ENCODE measurements around the gene CDKN1A.
"Not testable (repeated sequence)": the region's sequence is repeated elsewhere in the genome, so short reads cannot be mapped to it uniquely, and the experiment has no call there.

The CDKN1A gene

DNA sequence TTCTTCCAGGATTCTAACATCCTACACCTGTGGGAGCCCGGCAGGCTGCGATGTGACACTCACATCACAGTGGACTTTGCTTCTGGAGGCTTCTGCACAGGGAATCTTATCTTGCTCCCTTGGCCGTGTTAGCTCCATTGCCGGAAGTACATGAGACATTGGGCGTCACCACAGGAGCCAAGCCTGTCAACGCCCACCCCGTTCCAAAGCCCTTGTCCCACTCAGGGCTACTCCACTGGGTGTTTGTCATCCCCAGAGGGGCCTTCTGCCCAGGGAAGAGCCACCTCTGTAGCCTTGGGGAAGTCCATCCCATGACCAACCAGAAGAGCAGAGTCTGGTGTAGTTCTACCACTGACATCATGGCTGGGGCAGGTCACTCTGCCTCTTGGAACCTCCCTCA lies 20.8 kb downstream of the CDKN1A start:
- DNase-seq = no peak

DNA sequence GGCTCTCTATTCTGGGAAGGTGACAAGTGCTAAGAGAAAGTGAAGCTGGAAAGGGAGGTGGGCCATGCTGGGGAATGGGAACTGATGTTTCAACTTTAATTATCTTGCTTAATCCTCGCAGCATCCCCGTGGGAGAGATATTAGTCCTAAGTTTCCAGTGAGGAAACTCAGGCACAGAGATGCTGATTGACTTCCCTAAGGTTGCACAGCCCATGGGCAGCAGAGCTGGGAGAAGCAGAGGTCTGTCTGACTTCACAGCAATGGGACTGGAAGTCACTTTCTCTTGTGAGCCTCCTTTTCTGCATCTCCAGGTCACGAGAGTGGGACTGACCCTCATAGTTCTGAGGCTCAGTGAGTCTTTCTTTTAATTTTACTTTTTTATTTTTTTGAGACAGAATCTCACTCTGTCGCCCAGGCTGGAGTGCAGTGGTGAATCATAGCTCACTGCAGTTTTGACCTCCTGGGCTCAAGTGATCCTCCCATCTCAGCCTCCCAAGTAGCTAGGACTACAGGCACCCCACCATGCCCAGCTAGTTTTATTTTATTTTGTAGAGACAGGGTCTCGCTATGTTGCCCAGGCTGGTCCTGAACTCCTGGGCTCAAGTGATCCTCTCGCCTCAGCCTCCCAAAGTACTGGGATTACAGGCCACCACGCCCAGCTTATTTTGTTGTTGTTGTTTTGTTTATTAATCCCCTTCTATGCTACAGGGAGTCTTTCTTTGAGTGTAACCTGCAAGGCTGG lies 21.7 kb downstream of the CDKN1A start:
- DNase-seq = no peak

DNA sequence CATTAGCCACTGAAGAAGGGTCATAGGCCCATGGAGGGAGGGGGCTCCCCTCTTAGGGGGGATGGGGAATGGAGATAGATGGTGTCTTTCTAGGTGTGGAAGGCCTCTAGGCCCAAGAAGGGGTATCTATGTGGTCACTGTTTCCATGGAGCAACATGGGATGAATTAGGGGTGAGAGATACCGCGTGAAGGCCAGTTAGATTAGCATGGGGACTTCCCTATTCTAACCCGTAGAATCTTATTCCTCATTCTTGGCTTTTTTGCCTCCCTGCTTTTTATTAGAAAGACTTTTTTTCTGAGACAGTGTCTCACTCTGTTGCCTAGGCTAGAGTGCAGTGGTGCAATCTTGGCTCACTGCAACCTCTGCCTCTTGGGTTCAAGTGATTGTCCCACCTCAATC lies 22.3 kb downstream of the CDKN1A start:
- no peak for DNase-seq

DNA sequence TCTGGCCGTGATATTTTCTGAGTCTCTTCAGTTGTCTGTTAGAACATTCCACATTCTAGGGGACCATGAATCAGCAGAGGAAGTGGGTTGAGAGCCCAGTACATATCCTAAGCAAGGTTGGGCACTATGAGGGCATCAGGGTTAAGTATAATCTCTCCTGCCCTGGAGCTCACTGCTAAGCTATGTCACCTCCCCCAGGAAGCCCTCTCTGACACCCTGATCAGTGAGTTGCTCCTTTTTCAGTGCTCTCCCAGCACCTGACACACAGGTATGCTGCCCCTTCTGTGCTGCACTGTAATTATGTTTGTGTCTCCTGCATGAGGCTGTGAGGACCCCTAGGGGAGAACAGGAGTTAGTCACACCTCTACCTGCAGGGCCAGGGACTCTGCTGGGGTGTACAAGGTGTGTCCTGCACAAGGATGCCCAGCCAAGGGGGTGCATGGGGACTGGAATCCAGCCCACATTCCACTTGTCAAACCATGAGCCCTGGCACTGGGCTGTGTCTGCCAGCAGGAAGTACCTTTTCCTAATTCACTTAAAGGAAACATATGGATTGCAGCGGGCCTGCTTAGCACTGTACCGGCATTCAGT lies 23.0 kb downstream of the CDKN1A start:
- DNase-seq = no peak

DNA sequence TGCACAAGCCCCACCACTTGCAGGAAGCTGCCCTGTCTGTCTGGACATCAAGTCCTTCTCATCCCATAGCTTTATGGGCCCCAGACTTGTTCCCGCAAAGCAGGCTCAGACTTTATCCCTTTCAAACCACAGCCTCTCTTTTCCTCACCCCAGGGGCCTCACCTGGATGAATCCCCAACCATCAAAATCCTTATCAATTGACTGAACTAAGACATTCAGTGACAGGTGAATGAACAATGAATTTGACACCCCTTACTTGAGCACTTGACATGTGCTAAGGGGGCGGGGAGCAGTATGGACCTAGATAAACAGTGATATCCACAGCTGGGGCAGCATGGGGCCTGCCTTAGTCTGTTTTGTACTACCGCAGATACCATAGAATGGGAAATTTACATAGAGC lies 24.1 kb downstream of the CDKN1A start:
- no peak for DNase-seq

DNA sequence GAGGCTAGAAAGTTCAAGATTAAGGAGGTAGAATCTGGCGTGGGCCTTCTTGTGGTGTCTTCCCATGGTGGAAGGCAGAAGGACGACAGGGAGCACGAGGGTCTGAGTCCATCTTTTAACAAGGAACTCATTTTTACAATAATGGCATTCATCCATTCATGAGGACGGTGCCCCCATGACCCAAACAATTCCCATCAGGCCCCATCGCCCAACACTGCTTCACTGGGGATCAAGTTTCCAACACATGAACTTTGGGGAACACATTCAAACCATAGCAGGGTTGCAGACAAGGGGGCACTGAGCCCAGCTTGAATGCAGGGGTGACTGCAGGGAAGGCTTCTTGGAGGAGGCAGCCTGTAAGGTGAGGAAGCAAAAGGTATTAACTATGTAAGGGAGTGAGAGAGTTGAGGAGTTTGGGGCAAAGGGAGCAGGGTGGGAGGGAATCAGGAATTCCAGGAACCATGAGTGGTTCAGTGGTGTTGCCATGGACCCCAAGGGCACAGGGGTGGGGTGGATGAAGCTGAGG lies 24.6 kb downstream of the CDKN1A start:
- no peak for DNase-seq

DNA sequence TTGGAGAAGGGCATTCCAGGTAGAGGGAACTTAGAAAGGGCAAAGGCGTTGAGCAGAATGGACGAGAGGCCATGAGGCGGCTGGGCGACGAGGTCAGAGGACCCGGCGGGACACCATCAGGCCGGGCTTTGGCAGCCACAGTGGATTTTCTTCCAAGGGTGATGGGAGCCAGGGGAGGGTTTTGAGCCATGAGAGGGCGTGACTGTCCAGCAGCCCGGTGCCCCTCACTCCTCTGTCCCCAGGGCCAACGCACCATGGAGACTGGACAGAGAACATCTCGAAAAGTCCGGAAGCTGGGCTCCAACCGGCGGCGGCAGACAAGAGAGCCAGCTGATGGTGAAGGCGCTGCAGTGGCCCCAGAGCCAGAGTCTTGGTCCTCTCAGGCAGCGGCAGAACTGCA lies 25.5 kb downstream of the CDKN1A start:
- DNase-seq = no peak

DNA sequence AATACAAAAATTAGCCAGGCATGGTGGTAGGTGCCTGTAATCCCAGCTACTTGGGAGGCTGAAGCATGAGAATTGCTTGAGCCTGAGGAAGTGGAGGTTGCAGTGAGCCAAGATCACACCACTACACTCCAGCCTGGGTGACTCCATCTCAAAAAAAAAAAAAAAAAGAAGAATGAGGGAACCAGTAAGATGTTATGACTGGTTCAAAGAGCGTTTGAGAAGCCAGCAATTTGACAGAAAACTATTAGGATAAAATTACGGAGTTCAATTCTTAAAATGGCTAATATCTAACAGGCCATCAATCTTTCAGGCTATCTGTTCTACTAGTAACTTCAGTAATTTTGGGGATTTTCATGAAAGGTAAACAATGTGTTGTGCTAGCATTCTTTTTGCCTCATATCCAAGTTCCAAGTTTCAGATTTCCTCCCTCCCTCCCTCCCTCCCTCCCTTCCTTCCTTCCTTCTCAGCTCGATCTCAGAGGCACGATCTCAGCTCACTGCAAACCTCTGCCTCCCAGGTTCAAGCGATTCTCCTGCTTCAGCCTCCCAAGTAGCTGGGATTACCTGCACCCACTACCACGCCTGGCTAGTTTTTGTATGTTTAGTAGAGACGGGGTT lies 26.6 kb downstream of the CDKN1A start:
- DNase-seq = not testable (repeated sequence)

DNA sequence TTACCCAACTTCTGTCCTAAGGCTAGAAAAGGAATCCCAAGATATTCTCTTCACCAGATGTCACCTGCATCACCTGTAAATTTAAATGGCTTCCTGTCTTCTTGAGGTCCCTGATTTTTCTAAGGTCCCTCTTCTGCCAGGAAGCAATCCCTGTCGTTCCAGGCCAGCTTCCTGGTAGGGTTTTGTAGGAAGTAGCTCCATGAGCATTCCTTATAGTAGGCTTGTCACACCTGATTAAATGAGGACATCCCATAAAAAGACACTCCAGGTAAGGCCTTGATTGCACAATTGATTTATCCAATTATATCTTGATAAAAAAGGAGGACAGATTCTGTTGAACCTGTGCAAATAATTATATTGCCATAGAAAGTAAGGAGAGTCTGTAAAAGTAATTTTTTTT lies 27.8 kb downstream of the CDKN1A start:
- no peak for DNase-seq

DNA sequence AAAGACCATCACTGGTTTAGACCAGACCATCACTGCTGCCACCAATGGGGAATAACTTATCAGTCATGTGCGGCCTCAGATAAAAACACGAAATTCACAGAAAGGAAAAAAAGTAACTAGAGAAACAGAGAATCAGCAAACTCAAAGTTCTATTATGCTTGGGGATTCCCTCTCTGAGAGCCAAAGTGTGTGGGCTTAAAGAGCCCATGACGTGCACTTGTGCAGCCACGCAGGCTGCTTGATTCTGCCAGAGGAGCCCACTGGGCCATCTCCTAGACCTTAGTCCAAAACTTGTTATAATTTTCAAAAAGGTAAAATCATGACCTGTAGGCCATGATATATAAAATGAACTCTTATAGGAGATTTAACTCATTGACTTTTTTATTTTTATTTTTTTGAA lies 34.3 kb downstream of the CDKN1A start:
- no peak for DNase-seq

DNA sequence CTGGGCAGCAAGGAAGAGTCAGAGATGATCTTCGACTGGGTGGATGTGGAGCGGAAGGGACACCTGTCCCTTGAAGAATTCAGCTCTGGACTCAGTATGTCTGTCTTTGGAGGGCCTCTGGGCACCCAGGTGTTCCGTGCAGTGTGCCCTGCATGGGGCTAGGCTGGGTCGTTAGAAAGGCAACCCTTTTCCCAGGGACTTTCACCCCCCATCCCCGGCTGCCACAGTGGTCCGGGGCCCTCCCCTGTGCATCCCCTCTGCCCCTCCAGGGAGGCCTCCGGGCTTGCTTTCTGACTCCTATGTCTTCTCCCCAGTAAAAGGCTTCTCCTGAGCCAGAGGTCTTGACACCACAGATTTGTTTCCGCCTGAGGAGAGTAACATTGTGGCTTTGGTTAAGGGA lies 35.3 kb downstream of the CDKN1A start:
- no peak for DNase-seq

DNA sequence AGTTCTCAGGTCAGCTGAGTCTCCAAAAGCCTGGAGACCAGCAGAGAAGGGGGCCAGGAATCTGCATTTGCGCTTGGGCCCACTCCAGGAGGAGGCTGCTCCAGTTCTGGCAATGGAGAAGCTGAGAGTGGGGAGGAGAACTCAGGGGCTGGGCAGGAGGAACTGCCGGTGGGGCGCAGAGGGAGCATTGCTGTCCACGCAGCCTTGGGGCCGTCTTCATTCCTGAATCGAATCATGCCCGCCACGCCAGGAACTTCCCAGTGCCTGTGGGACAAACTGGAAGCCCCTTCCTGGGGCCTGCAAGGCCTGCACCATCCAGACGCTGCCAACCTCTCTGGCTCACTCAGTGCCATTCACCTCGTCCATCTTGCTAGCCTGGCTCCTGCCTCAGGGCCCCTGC lies 36.0 kb downstream of the CDKN1A start:
- DNase-seq = no peak

DNA sequence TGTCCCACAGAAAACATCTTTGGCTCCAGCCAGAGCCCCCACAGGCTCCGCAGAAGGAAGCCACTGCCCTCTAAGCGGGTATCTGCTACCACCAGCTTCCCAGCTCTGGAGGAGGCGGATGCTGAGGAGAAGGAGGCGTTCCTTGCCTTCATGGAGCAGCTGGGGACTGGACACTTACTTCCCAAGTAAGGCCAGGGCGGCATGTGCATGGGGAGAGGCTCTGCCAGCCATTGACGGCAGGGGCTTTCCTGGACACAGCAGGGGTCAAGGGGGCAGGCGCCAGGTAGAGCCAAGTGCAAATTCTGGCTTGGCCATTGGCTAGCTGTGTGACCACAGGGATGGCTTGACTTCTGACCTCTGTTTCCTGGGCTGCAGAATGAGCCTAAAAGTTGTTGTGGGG lies 37.0 kb downstream of the CDKN1A start:
- DNase-seq = no peak

DNA sequence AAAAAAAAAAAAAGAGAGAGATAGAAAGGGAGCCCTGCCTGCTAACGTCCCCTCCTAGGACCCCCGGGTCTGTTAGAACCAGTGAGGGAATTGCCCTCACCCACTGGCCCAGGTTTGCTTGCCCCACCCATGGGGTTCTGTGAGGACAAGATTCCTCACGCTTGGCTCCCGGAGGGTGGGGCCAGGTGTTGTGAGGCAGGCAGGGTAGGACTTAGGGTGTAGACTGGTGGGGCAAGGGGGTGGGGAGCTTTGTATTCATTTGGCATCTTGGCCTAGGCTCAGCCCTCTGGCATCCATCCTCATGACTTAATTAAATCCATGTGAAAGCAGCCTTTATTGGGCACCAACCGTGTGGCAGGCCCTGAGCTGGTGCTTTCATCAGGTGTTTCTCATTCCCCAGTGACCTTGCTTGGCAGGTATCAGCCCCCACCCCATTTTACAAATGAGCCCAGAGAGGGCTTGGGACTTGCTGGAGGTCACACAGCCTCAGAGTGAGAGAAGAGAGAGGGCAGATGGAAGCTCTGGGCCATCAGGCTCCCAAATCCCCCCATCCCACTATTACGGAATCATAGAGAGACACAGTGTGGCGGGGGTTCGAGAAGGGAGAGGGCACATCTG lies 38.1 kb downstream of the CDKN1A start:
- DNase-seq = no peak

DNA sequence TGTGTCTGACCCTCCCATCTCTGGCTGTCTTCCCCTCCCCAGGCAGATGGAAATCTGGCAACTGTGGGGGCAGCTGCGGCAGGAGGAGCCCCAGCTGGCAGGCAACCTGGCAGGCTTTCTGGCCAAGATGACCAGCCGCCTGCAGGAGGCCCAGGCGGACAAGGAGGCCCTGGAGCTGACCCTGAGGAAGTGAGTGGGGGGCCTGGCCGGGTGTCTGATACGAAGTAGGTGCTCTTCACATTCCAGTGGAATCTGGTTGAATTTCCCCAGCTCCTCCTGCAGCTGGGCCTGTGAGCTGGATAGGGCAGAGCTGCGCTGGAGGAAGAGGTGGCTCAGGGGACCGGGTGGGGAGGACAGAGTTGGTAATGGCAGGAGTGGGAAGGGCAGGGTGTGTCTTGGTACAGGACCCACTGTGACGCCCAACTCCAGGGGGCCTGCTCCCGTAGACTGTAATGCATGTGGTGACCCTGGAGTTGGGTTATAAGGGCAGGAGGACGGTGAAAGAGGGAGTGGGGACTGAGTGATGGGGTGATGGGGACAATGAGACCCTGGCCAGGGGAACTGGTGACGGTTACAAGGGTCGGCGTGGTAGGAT lies 38.8 kb downstream of the CDKN1A start:
- DNase-seq = no peak

DNA sequence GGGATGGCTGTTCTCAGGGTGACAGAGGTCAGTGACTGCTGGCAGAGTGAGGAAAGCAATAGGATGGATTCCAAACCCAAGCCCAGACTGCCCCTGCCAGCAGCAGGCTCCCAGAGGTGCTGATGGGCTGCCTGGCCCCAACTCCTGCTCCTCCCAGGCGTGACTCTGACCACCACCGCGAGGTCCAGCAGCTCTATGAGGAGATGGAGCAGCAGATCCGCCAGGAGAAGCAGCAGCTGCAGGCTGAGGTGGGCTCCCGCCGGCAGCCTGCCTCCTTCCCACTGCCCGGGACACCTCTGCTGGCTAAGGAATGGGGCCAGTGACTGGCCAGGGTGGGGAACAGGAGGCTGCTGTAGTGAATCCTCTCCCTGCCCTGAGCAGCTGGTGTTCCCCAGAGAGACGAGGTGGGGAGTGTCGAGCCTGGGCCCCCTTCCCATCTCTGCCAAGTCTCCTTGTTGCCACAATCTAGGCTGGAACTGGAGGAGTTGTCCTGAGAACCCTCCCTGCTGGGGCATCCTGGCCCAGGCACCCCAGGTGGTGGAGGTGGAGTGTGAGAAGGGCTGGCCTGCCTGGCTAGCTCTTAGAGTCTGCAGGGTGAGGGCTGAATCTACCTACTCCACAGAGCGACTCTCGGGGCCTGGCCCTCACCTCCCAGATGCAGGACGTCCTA lies 39.5 kb downstream of the CDKN1A start:
- no peak for DNase-seq

DNA sequence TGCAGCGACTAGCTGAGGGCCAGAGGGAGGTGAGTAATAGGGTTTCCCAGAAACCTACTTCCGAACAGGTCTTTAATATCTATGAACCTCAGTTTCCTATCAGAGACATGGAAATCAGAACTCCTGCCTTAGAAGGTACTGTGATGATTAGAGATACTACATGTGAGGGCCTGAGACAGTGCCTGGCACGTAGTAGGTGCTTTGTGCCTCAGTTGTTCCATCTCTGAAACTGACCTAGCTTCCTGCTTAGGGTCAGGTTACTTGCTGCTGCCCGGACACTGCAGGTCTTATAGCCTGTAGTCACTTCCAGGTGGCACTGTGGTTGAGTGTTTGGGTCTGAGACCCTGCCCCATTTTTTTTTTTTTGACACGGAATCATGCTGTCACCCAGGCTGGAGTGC lies 40.0 kb downstream of the CDKN1A start:
- DNase-seq = no peak

DNA sequence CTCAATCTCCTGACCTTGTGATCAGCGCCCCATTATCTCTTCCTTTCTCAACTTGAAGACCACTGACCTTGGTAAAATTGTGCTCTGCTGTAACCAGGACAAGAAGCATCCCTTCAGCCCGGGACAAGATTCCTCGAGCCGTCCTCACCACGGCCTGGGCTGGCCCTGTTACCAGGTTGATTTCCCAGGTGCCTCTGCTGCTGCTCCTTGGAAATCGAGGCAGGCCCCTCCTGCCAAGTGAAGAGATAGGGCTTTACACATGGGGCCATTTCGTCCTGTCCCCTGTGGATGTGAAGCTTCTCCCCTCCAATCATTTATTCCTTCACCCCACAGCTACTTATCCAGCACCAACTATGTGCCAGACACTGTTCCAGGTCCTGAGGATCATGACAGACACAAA lies 40.6 kb downstream of the CDKN1A start:
- DNase-seq = no peak

DNA sequence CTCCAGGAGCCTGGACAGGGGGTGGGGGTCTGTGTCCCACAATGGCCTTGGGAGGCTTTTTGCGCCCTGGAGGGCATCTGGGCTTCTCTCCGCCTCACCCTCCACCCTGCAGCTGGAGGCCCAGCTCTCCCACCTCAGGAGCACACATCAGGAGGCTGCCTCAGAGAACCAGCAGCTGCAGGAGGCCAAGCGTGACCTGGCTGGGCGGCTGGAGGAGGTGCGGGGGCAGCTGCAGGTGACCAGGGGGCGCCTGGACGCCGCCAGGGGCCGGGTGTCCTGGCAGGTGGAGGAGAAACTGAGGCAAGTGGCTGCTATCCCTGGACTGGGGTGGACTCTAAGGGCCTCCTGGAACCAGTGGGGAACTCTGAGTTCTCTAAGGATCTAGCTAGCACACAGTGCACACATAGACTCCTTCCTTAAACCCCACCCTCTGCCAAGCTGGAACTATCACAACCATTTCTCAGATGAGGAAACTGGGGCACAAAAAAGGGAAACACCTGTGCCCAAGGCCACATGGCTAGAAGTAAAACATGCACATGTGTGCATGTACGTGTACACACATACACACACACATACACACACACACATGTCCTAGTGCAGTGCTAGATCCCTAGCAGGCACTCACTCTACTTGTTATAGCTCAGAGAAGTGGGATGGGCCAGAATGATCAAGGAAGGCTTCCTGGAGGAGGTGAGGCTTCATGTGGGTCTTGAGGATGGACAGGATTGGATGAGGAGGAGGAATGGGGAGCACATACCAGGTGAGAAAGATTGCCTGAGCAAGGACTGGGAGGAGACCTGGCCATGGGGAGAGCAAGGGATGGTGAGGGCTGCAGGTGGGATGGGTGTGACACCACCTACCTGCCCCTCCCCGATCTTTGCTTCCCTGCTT lies 42.0 kb downstream of the CDKN1A start:
- no peak for DNase-seq

DNA sequence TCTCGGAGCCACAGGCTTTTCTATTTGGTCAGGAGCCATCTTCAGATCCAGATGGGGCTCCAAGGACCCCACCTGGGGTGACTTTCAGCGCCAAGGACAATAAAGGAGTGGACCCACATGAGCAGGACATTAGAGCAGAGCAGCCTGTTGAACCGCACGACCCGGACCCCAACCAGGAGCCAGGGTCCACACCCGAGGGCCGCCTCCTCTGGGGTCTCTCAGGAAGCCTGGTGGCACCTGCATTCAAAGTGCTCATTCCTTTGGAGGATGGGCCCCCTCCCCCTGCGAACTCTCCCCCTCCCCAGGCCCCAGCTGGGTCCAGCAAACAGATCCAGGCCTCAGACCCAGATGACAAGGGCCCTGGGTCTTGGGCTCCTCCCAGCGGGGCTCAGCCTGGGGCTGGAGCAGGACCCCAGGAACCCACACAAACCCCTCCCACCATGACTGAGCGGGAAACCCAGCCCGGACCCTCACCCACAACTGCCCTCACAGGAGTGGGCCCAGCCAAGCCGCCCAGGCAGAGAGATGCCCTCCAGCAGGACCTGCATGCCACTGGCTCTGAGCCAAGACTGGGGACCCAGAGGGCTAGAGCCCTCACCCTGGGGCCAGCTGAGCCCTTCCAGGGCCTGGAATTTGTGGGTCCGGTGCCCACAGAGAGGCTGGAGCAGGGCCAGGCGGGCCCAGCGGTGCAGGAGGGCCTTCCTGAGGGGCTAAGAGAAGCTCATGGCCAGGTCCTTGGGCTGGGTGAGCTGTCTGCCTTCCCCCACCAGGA lies 43.0 kb downstream of the CDKN1A start:
- no peak for DNase-seq

DNA sequence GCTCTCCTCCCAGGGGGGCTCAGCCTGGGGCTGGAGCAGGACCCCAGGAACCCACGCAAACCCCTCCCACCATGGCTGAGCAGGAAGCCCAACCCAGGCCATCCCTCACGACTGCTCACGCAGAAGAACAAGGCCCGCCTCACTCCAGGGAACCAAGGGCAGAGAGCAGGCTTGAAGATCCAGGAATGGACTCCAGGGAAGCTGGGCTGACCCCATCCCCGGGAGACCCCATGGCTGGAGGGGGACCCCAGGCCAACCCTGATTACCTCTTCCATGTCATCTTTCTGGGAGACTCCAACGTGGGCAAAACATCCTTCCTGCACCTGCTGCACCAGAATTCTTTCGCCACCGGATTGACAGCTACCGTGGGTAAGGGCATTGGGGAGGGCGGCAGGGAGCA lies 43.9 kb downstream of the CDKN1A start:
- no peak for DNase-seq

Data from NCI-H446 (cell line).